Endothelial cell of umbilical vein (primary cell): Measurements from ENCODE around the gene SPDYC. TPM values are rescaled to one million over a fixed set of nuclear protein-coding genes. Genes with fewer than 3 reads are reported as not detected.

Source experiments
- BruUV-seq: library from RNA; stranded (reverse); fragments of 400-500 nt; replicated peaks from 2 replicates; lab custom pipeline; 2021; lab: Mats Ljungman, UMichigan
- CTCF ChIA-PET: fragments of 300-600, 350-600 bp; sonication (Branson Sonifier 250); formaldehyde crosslinking; loops from one replicate; lab custom pipeline; 2021; ENCODE audit warnings: antibody characterized with exemption, inconsistent platforms; lab: Charles Lee
- POLR2A ChIA-PET: fragments of 300-600, 350-600 bp; sonication (Branson Sonifier 250); formaldehyde crosslinking; loops from one replicate; lab custom pipeline; 2021; ENCODE audit warnings: antibody characterized with exemption, inconsistent platforms; lab: Charles Lee
- DNase-seq: peaks from one replicate; pipeline ENCODE4 v3.0.0-alpha.2; 2011; ENCODE audit warnings: low read depth, low spot score
- FAIRE-seq: peaks from 2 replicates; lab custom pipeline; 2011; peaks lifted over from hg19 to GRCh38; lab: Jason Lieb, UNC
- H2AFZ ChIP-seq: 2 replicates; pipeline ENCODE4 v1.6.0; 2012; ENCODE audit warnings: low read depth, low read length, control low read depth, inconsistent platforms
- H3K27ac ChIP-seq: 2 replicates; pipeline ENCODE4 v1.5.1; 2011; ENCODE audit warnings: low read depth, mild to moderate bottlenecking, control low read depth, low read length, moderate library complexity; ENCODE audit not compliant: insufficient read depth
- H3K27me3 ChIP-seq, 2 experiments: 2 replicates each; pipeline versions ENCODE4 v1.6.0 to v1.6.1; 2011; ENCODE audit warnings: low read length in 2 of 2, mixed read lengths in 1 of 2; ENCODE audit not compliant: control insufficient read depth in 2 of 2, insufficient read depth in 2 of 2
- H3K36me3 ChIP-seq, 2 experiments: 2 replicates in 1 of 2; 3 replicates in 1 of 2; pipeline ENCODE4 v1.5.1; 2011; ENCODE audit warnings: low read length in 2 of 2, mild to moderate bottlenecking in 1 of 2, moderate library complexity in 1 of 2; ENCODE audit not compliant: control insufficient read depth in 2 of 2, insufficient read depth in 2 of 2; ENCODE audit errors: extremely low read depth in 1 of 2
- H3K4me1 ChIP-seq: 3 replicates; pipeline ENCODE4 v1.5.1; 2011; ENCODE audit warnings: mild to moderate bottlenecking, low read length; ENCODE audit not compliant: control insufficient read depth, insufficient read depth; ENCODE audit errors: extremely low read depth
- H3K4me2 ChIP-seq: 2 replicates; pipeline ENCODE4 v1.6.1; 2011; ENCODE audit warnings: low read length, control low read depth, mixed read lengths; ENCODE audit not compliant: insufficient read depth
- H3K4me3 ChIP-seq, 3 experiments: fragments of 200-600 bp in 1 of 3; sonication (generic), shearing (Covaris generic) in 1 of 3; replicated peaks in 1 of 3; 2 replicates each; pipeline ENCODE4 v1.5.1; 2011 to 2016; ENCODE audit warnings: control low read depth in 3 of 3, low read length in 3 of 3, mild to moderate bottlenecking in 2 of 3, inconsistent platforms in 1 of 3, low read depth in 1 of 3, moderate library complexity in 1 of 3; ENCODE audit not compliant: insufficient read depth in 1 of 3
- H3K79me2 ChIP-seq: 2 replicates; pipeline ENCODE4 v1.6.0; 2012; ENCODE audit warnings: low read length, inconsistent platforms; ENCODE audit not compliant: control insufficient read depth, insufficient read depth
- H3K9ac ChIP-seq: replicated peaks from 2 replicates; pipeline ENCODE3; 2011; ENCODE audit warnings: low read length, control low read depth; ENCODE audit not compliant: insufficient read depth; ENCODE audit errors: extremely low read depth
- H3K9me1 ChIP-seq: replicated peaks from 3 replicates; pipeline ENCODE4 v1.6.0; 2011; ENCODE audit warnings: mild to moderate bottlenecking, low read length; ENCODE audit not compliant: control insufficient read depth, insufficient read depth; ENCODE audit errors: extremely low read depth
- H3K9me3 ChIP-seq: replicated peaks from 2 replicates; pipeline ENCODE4 v1.5.1; 2012; ENCODE audit warnings: low read length, inconsistent platforms; ENCODE audit not compliant: control insufficient read depth, insufficient read depth
- H4K20me1 ChIP-seq: replicated peaks from 2 replicates; pipeline ENCODE3; 2011; ENCODE audit warnings: mild to moderate bottlenecking, low read length; ENCODE audit not compliant: control insufficient read depth, insufficient read depth; ENCODE audit errors: extremely low read depth
- EZH2 ChIP-seq: IDR thresholded peaks from 2 replicates; pipeline ENCODE4 v1.6.1; 2012; ENCODE audit warnings: borderline replicate concordance, low read depth, mild to moderate bottlenecking, moderate library complexity, low read length, inconsistent platforms; ENCODE audit not compliant: severe bottlenecking
- FOS ChIP-seq: IDR thresholded peaks from 2 replicates; pipeline ENCODE4 v1.6.1; 2011; ENCODE audit warnings: mild to moderate bottlenecking, low read length, moderate library complexity, borderline replicate concordance; ENCODE audit not compliant: insufficient read depth
- GATA2 ChIP-seq: IDR thresholded peaks from 2 replicates; pipeline ENCODE4 v1.7.0; 2011; ENCODE audit warnings: low read depth, mild to moderate bottlenecking, moderate library complexity, mixed read lengths, low read length; ENCODE audit not compliant: insufficient read length, insufficient read depth
- JUN ChIP-seq: IDR thresholded peaks from 2 replicates; pipeline ENCODE4 v1.6.1; 2011; ENCODE audit warnings: borderline replicate concordance, low read depth; ENCODE audit not compliant: insufficient read length, insufficient read depth
- MYC ChIP-seq: IDR thresholded peaks from one replicate; pipeline ENCODE4 v1.6.1; 2011; ENCODE audit warnings: mild to moderate bottlenecking, low read depth, low read length
- POLR2A ChIP-seq: IDR thresholded peaks from 2 replicates; pipeline ENCODE4 v1.6.1; 2012; ENCODE audit warnings: low read depth, mild to moderate bottlenecking, control low read depth, low read length
- POLR2AphosphoS5 ChIP-seq: IDR thresholded peaks from 2 replicates; pipeline ENCODE4 v1.6.1; 2012; ENCODE audit warnings: low read depth, mild to moderate bottlenecking, control low read depth, low read length, moderate library complexity; ENCODE audit not compliant: insufficient read depth
- dilution Hi-C: fragments of 300-500 bp; cut with MboI; formaldehyde crosslinking; loops from one replicate; pipeline ENCODE4 v1.15.0; 2019; ENCODE audit warnings: low sequenced_read_pairs; ENCODE audit not compliant: extremely low pct_ligation_motif_present
- intact Hi-C: fragments of 100-400 bp; cut with micrococcal nuclease; formaldehyde crosslinking; loops from one replicate; pipeline ENCODE4 v1.10.0; 2022
- polyA plus RNA-seq, 4 experiments: library from polyadenylated mRNA; depleted of rRNA in 3 of 4; stranded (reverse) in 3 of 4; unstranded in 1 of 4; fragments of >200 nt; gene quantifications; 2 replicates each; pipeline versions ENCODE4 v1.2.1 to v1.2.3, GENCODE V29; 2011 to 2012; ENCODE audit warnings: missing spikeins in 1 of 4
- total RNA-seq: library from RNA; stranded (reverse); gene quantifications from 2 replicates; pipeline ENCODE4 v1.2.3, GENCODE V29; 2021
- TF ChIP-seq, protein P1 (sequence below): IDR thresholded peaks from 2 replicates; pipeline ENCODE4 v1.6.1; 2011; ENCODE audit not compliant: insufficient read depth, insufficient read length
- TF ChIP-seq, protein P2 (sequence below), 2 donors: IDR thresholded peaks; 1 replicate in 1 of 2; 2 replicates in 1 of 2; pipeline ENCODE4 v1.5.1; 2011; ENCODE audit warnings: low read length in 2 of 2, mild to moderate bottlenecking in 2 of 2, moderate library complexity in 2 of 2, control low read depth in 1 of 2, inconsistent platforms in 1 of 2, low read depth in 1 of 2; ENCODE audit not compliant: insufficient read depth in 1 of 2; ENCODE audit errors: extremely low read depth in 1 of 2

Gene SPDYC
- total and polyA plus RNA-seq, 2 donors (not counting 3 experiments of a cell fraction or from before 2014, with no cell fraction given) = not detected

GRCh38 chr11:65150509-65151299 lies 19.3 kb upstream of the SPDYC start:
- ChIA-PET POLR2A (no interaction called here), CTCF (no interaction called here)
- Histone ChIP-seq H3K4me3 (no peak overlapping the region), H3K27me3 (peaks cover 4 to 7% of the 10 kb centered on the region in 2 experiments), H3K9ac (no peak overlapping the region), H4K20me1 (no peaks in the 10 kb centered on the region), H3K4me1 (peaks cover 7% of the 10 kb centered on the region), H3K9me1 (no peaks in the 10 kb centered on the region), H2AFZ (no peak overlapping the region), H3K9me3 (no peaks in the 10 kb centered on the region), H3K4me2 (no peak overlapping the region), H3K27ac (no peak overlapping the region), H3K79me2 (no peaks in the 10 kb centered on the region), H3K36me3 (no peaks in the 10 kb centered on the region)
- DNase-seq = peak; percentile 68
- dilution Hi-C loops (no loop called here), intact Hi-C loops (no loop called here)
- TF ChIP-seq JUN (no peak), POLR2AphosphoS5 (peak; percentile 20), POLR2A (no peak), EZH2 (no peak), FOS (peak; percentile 69)
- TF ChIP-seq, protein P1, sequence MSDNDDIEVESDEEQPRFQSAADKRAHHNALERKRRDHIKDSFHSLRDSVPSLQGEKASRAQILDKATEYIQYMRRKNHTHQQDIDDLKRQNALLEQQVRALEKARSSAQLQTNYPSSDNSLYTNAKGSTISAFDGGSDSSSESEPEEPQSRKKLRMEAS = no peak
- FAIRE-seq = peak; percentile 95
- BruUV-seq = no TSS peak

DNA sequence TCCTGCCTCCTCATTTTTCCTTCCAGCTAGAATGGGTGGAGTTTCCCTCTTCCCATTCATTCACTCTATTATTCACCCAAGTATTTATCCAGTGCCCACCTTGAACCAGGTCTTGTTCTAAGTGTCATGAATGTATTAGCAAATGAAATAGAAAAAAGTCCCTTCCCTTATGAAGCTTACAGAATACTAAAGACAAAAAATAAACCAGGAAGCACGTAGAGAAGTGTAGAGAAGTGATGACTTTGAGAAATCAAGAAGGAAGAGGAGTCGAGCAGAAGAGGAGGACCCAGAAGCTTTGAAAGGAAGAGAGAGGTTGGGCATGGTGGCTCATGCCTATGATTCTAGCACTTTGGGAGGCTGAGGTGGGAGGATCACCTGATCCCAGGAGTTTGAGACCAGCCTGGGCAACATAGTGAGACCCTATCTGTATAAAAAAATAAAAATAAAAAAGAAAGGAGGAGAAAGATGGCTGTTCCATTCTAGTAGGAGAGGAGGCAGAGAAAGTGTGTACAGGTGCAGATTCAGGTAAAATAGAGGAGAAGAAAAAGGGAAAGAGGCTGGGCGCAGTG lies 18.6 kb upstream of the SPDYC start:
- no TSS peak for BruUV-seq
- no peak overlapping the region for H3K27ac ChIP-seq
- intact Hi-C loops = no loop called here
- no peaks in the 10 kb centered on the region for H4K20me1 ChIP-seq
- DNase-seq = no peak
- no peak overlapping the region for H3K4me2 ChIP-seq
- no peak overlapping the region for H3K9ac ChIP-seq
- H3K4me1 ChIP-seq = peaks cover 7% of the 10 kb centered on the region
- no peaks in the 10 kb centered on the region for H3K9me1 ChIP-seq
- no peaks in the 10 kb centered on the region for H3K36me3 ChIP-seq
- no peak for FAIRE-seq
- dilution Hi-C loops = no loop called here
- H2AFZ ChIP-seq = no peak overlapping the region
- no peak overlapping the region for H3K4me3 ChIP-seq
- peaks cover 4 to 7% of the 10 kb centered on the region in 2 experiments for H3K27me3 ChIP-seq
- ChIA-PET CTCF (no interaction called here), POLR2A (no interaction called here)
- no peak for TF ChIP-seq POLR2AphosphoS5
- no peak for TF ChIP-seq MYC
- TF ChIP-seq, protein P2, sequence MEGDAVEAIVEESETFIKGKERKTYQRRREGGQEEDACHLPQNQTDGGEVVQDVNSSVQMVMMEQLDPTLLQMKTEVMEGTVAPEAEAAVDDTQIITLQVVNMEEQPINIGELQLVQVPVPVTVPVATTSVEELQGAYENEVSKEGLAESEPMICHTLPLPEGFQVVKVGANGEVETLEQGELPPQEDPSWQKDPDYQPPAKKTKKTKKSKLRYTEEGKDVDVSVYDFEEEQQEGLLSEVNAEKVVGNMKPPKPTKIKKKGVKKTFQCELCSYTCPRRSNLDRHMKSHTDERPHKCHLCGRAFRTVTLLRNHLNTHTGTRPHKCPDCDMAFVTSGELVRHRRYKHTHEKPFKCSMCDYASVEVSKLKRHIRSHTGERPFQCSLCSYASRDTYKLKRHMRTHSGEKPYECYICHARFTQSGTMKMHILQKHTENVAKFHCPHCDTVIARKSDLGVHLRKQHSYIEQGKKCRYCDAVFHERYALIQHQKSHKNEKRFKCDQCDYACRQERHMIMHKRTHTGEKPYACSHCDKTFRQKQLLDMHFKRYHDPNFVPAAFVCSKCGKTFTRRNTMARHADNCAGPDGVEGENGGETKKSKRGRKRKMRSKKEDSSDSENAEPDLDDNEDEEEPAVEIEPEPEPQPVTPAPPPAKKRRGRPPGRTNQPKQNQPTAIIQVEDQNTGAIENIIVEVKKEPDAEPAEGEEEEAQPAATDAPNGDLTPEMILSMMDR (IDR thresholded peaks at IDR 0.05; ENCODE audit: extremely low read depth in 1 of 2, insufficient read depth in 1 of 2, low read depth in 1 of 2, low read length in 2 of 2) = no peak
- no peak for TF ChIP-seq FOS
- TF ChIP-seq EZH2 = no peak
- TF ChIP-seq, protein P1 = no peak
- no peak for TF ChIP-seq JUN
- TF ChIP-seq GATA2 = no peak
- TF ChIP-seq POLR2A = no peak
- no peaks in the 10 kb centered on the region for H3K9me3 ChIP-seq
- H3K79me2 ChIP-seq = no peaks in the 10 kb centered on the region
